VCaP (cell line): Measurements from ENCODE around the gene PGGHG.

Experiments
- H3K27ac ChIP-seq: fragments of 450-650 bp; 2 replicates; pipeline ENCODE4 v1.5.1; 2017
- CTCF ChIP-seq: fragments of 450-650 bp; conservative IDR thresholded peaks from 2 replicates; pipeline ENCODE4 v1.5.1; 2017; ENCODE audit warnings: mild to moderate bottlenecking, moderate library complexity

Gene PGGHG

GRCh38 chr11:299081-299891, 10.4 kb downstream of the PGGHG start, which contains the start of gene IFITM5:
Gene IFITM5 (minus strand): TSS chr11:299526. CDS start chr11:299490, 36 bp downstream.
- H3K27ac ChIP-seq: no peak within 1 kb of the TSS
- TF ChIP-seq CTCF: no peak

- TF ChIP-seq CTCF: no peak
- H3K27ac ChIP-seq: no peak overlapping the region
Measured at GRCh38 chr11:299951-300735, 11.2 kb downstream of the PGGHG start.

DNA sequence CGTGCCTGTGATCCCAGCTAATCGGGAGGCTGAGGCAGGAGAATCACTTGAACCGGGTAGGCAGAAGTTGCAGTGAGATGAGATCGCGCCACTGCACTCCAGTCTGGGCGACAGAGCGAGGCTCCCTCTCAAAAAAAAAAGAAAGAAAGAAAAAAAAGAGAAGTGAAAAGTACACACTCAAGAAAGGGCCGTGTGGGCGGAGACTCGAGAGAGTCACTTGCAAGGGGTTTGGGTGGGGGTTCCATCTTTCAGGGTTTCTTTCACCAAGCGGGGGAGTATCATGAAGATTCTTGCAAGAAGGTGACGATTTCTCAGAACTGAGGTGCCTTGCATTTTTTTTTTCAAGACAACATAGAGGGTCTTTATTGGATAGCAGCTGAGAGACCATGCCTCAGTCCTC, 14.4 kb downstream of the PGGHG start:
- H3K27ac ChIP-seq: no peak overlapping the region
- TF ChIP-seq CTCF: no peak

DNA sequence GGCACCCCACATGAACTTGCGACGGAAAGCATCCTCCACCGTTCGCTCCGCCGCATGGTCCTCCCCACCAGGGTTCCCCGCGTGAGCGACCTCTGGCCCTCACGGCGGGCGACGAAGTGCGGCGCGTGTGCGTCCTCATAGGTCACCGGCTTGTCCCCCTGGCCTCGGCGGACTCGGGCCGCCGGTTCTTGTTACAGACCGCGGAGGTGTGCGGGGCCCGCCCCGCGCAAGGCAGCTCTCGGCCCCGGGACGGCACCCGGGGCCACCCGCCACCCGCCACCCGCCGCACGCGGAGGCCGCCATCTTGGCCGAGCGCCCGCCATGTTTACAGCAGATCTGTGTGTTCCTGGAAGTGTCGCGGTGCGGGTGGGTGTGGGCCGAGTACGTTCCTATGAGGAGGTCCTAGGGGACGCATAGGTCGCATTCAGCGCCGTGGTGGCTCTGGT, 15.2 kb downstream of the PGGHG start:
- H3K27ac ChIP-seq: no peak overlapping the region
- no peak for TF ChIP-seq CTCF

DNA sequence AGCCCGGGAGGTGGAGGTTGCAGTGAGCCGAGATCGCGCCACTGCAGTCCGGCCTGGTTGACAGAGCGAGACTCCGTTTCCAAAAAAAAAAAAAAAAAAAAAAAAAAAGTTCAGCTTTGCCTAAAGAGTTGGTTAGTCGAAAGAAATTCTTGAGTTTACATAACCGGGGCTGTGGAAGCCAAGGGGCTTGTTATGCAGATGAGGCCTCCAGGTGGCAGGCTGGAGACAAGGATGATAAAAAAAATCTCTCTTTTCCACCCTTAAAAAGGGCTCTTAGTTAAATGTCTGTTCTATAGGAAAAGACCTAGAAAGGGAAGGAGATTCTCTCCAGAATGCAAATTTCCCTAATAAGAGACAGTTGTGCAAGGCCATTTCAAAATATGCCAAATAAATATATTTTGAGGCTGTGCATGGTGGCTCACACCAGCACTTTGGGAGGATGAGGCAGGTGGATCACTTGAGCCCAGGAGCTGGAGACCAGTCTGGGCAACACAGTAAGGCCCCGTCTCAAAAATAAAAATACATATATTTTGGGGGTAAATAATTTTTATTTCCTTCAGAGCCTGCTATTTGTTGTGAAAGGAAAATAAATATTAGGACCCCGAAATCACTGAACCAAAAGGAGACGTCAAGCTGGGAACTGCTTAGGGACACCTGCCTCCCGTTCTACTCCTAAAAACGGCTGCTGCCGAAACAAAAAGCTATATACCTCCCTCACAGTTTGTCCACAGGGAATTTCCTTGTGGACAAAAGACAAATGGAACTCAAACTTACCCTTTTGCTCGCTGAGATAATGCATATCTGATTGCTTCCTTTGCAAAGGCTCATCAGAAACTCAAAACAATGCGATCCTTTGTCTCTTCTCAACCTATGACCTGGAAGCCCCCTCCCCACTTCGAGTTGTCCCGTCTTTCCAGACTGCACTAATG, 16.3 kb downstream of the PGGHG start:
- H3K27ac ChIP-seq: no peak overlapping the region
- peak; percentile 76 for TF ChIP-seq CTCF

DNA sequence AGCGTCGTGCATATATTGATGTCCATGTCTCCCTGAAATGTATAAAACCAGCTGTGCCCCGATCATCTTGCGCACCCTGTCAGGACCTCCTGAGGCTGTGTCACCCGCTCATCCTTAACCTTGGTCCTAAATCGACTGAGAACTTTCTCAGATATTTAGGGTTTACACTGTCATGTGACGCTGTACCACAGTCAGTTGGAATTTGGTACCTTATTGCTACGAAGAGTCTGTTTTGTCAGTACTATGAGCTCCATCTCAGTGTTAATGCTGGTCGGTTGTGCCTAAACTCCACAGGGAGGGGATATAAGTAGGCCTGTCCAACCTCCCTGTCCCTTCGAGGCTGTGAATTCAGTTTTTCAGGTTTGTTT, 16.9 kb downstream of the PGGHG start:
- TF ChIP-seq CTCF: no peak
- no peak overlapping the region for H3K27ac ChIP-seq
